ENCODE measurements around the gene FOXG1.

Gene FOXG1

DNA sequence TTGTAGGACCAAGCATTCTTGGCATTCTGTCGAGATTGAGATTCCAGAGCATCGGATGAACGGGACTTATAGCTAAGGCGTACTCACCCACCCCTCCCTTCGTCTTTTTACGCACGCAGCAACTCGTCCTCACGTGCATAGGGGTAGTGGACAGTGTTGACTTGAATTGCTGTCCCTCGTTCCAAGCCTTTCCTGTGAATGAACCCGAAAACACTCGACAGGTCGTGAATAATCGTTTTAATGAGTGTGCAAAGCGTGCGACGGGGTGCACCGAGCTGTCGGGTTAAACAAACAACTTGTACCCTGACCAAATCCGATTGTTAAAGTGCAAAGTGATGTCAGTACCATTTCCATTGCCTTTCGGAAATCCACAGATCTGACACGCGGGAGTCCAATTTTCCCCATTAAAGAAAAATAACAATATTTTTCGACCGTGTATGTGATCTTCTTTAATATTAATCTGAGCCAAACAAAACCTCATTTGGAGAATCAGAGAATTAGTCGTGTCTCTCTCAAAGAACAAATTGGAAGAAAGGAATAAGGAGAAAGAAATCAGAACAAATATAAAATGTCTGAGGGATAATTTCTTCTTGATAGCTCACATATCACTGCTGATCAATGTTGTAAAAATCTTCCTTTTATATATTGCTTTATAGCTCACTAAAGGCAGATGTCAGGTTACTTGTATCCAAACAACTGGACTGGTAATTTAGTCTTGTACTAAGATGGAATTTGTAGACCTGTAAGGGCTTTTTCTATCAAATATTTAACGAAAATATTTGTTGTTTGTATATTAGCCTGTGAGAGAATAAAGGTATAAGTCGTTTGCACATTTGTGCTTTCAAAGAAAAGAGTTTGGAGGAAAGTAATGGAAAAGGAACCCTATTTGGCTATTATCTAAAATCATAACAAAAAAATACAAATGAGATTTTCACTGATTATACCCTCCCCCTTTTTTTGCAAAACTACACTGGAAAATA lies 11.8 kb downstream of the FOXG1 start:
- no peak overlapping the region for H3K4me3 ChIP-seq (ENCODE audit: low read depth, low read length)
- TF ChIP-seq, protein P1, sequence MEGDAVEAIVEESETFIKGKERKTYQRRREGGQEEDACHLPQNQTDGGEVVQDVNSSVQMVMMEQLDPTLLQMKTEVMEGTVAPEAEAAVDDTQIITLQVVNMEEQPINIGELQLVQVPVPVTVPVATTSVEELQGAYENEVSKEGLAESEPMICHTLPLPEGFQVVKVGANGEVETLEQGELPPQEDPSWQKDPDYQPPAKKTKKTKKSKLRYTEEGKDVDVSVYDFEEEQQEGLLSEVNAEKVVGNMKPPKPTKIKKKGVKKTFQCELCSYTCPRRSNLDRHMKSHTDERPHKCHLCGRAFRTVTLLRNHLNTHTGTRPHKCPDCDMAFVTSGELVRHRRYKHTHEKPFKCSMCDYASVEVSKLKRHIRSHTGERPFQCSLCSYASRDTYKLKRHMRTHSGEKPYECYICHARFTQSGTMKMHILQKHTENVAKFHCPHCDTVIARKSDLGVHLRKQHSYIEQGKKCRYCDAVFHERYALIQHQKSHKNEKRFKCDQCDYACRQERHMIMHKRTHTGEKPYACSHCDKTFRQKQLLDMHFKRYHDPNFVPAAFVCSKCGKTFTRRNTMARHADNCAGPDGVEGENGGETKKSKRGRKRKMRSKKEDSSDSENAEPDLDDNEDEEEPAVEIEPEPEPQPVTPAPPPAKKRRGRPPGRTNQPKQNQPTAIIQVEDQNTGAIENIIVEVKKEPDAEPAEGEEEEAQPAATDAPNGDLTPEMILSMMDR (IDR thresholded peaks at IDR 0.05; ENCODE audit: low read depth, low read length) = no peak

DNA sequence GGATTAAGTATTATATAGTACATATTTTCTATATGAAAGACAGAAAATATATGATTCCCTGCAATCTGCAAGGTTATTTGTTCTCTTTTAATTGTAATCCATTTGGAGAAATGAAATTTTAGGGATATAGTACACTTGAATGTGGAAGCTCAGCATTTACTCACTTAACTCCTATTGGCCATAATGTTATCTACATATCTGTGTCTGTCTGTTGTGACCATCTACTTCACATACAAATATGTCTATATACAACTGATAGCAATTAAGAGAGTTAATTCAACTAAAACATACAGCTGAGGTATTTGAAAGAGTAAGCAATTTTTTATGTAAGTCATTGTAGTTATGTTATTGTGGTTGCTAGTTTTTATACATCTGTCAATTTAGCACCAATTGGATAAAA lies 12.9 kb downstream of the FOXG1 start:
- no peak overlapping the region for H3K4me3 ChIP-seq (ENCODE audit: low read depth, low read length)
- TF ChIP-seq, protein P1 (IDR thresholded peaks at IDR 0.05; ENCODE audit: low read depth, low read length) = no peak

DNA sequence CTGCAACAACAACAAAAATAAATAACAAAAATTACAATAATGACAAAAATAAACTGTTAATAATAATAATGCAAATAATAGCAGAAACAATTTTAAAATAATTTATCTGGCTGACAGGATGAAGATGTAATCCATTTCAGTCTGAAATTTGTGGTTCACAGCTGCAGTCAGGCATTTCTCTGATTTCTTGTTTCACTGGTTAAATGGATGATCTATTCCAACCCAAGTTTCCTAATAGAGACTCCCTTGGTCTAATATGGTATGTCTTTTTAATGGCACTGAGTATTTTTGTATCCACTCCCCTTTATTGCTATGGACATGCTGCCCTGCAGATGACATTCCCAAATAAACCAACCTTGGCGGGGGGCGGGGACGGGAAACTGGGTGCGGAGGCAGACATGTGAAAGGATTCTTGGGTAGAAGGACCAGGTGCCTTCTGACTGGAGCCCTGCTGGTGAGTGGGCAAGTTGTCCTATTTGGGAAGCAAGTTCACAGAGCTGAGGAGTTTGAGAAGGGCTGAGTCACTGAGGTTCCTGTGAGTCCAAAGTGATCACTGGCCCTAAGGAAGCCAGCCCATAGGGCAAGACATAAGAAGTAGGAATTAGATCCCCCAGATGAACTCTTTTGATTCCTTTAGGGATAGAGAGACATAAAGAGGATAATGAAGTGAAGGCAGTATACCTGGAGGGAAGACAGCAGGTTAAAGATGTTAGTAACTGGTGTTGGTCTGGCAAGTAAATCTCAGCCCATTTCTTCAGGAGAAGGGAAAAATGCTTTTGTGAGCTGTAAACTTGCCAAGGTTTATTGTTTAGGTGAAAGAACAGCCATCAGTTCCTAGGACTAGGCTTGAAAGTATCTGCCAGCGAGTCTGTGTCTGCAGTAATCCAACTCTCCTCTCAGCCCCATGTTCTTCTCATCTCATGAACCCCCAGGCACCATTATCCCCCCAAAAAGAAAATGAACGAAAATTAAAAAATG lies 14.5 kb downstream of the FOXG1 start:
- TF ChIP-seq, protein P1 (IDR thresholded peaks at IDR 0.05; ENCODE audit: low read depth, low read length) = no peak
- no peak overlapping the region for H3K4me3 ChIP-seq (ENCODE audit: low read depth, low read length)

DNA sequence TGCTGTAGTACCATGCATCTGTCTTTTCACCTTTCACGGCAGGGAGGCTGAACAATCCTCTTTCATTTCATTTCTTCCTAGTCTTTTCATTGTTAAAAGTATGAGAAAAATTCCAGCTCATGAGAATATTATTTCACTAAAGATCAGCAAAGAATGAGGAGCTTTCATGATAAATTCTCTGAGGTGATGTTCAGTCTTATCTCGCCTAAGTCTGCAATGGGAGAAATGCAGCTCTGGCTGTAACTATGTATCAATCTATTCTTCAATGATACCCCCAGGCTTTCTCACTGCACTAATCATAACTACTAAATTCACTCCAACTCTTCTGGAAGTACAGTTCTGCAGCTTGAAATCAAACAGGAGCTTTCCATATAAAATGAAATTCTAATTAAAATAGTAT lies 15.7 kb downstream of the FOXG1 start:
- H3K4me3 ChIP-seq (ENCODE audit: low read depth, low read length) = no peak overlapping the region
- TF ChIP-seq, protein P1 (IDR thresholded peaks at IDR 0.05; ENCODE audit: low read depth, low read length) = no peak

DNA sequence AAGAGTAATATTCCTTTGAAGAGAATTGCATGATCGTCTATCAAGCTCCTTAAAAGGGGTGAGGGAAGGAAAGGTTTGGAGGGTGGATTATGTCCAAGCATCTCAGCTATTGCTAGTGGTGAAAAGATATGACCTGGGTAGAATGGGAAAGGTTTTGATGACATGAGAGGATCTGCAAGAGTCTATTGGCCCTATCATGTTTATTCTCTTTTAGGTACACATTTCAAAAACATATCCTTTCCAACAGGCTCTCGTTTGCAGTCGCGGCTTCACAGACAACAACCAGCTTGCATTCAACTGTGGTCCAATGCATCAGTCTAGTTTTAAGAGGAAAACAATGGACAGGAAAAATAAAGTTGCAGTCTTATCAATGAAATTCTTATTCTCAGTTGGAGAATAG lies 17.1 kb downstream of the FOXG1 start:
- TF ChIP-seq, protein P1 (IDR thresholded peaks at IDR 0.05; ENCODE audit: low read depth, low read length) = no peak
- no peak overlapping the region for H3K4me3 ChIP-seq (ENCODE audit: low read depth, low read length)

DNA sequence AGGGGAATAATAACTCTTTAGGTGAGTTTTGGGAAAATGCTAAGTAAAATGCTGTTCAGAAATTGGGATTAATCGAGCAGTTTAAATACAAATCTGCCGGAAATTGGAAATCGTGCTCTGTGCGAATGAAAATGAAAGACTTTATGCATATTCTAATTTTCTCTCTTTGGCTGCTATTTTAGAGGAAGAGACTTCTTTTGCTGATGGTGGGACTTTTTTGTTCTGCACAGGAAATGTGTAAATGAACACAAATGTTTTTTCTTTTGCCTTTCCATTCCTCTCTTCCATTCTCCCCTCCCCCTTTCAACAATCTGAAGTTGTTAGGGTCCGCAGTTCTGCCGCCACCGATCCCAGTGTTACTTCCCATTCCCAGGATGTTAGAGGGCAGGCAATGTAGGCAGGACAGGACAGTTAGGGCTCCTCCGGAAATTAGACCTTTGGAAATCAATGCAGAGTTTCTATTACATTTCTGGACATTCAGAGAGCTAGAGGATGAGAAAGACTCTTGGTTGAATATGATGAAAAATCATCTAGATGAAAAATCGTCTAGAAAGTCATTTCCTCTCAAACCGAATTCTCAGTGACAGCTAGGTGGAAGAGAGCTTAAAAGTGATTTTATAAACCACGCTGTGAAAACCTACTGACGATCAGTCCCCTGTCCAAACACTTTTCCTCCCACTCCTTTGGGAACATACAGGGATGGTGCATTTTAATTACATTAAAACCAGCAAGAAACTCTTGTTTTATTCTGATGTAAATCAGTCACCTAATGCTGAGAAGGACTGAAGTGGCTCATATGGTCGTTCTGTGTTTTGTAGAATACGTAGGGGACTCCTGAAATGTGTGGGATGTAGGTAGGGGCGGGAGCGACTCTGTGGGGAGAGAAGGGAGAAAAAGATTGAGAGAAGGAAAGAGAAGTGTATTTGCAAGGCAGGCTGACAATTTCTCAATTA lies 17.8 kb downstream of the FOXG1 start:
- TF ChIP-seq, protein P1 (IDR thresholded peaks at IDR 0.05; ENCODE audit: low read depth, low read length) = no peak
- peak overlapping the region; percentile 48 for H3K4me3 ChIP-seq (ENCODE audit: low read depth, low read length)
